Liver (tissue), 9 donors: ENCODE results near the gene PROCA1. TPM values are rescaled to one million over a fixed set of nuclear protein-coding genes. Genes with fewer than 3 reads are reported as not detected.

Source experiments
- DNase-seq: peaks from one replicate; pipeline ENCODE4 v3.0.0-alpha.2; 2017; ENCODE audit warnings: low spot score
- H3K27ac ChIP-seq, 2 donors: one replicate each; pipeline ENCODE4 v1.7.0; 2013; ENCODE audit warnings: inconsistent platforms in 2 of 2, low read length in 2 of 2, control low read depth in 1 of 2, low read depth in 1 of 2, mild to moderate bottlenecking in 1 of 2
- H3K27me3 ChIP-seq, 4 donors: one replicate each; pipeline versions ENCODE4 v1.6.1 to v1.7.0; 2013; ENCODE audit warnings: low read length in 3 of 4, inconsistent platforms in 1 of 4, mild to moderate bottlenecking in 1 of 4, moderate library complexity in 1 of 4; ENCODE audit not compliant: control insufficient read depth in 4 of 4, insufficient read depth in 4 of 4
- H3K36me3 ChIP-seq, 4 donors: one replicate each; pipeline versions ENCODE4 v1.6.1 to v1.7.0; 2013; ENCODE audit warnings: low read length in 3 of 4, mild to moderate bottlenecking in 3 of 4, low read depth in 1 of 4, moderate library complexity in 1 of 4; ENCODE audit not compliant: control insufficient read depth in 4 of 4, insufficient read depth in 3 of 4
- H3K4me1 ChIP-seq, 4 donors: one replicate each; pipeline versions ENCODE4 v1.6.1 to v1.7.0; 2013; ENCODE audit warnings: low read length in 3 of 4, mild to moderate bottlenecking in 3 of 4, moderate library complexity in 1 of 4; ENCODE audit not compliant: control insufficient read depth in 4 of 4, insufficient read depth in 4 of 4
- H3K4me3 ChIP-seq, 3 donors: one replicate each; pipeline versions ENCODE4 v1.6.1 to v1.7.0; 2013; ENCODE audit warnings: low read length in 3 of 3, control low read depth in 1 of 3, low read depth in 1 of 3, mild to moderate bottlenecking in 1 of 3
- H3K9ac ChIP-seq, 2 donors: one replicate each; pipeline ENCODE4 v1.7.0; 2013; ENCODE audit warnings: low read length in 2 of 2, mild to moderate bottlenecking in 2 of 2, moderate library complexity in 2 of 2, control low read depth in 1 of 2, low read depth in 1 of 2
- H3K9me3 ChIP-seq, 4 donors: one replicate each; pipeline versions ENCODE4 v1.6.1 to v1.7.0; 2013; ENCODE audit warnings: low read length in 3 of 4; ENCODE audit not compliant: control insufficient read depth in 4 of 4
- FOXA1 ChIP-seq: IDR thresholded peaks from 2 replicates; pipeline ENCODE4 v1.6.1; 2016; ENCODE audit warnings: antibody characterized with exemption
- FOXA2 ChIP-seq: IDR thresholded peaks from 2 replicates; pipeline ENCODE4 v1.6.1; 2016; ENCODE audit warnings: antibody characterized with exemption
- GABPA ChIP-seq, 2 donors: IDR thresholded peaks in 1 of 2; conservative IDR thresholded peaks in 1 of 2; 2 replicates each; pipeline ENCODE4 v1.6.1; 2016; ENCODE audit warnings: antibody characterized with exemption in 2 of 2, mild to moderate bottlenecking in 1 of 2, moderate library complexity in 1 of 2
- HNF4A ChIP-seq, 2 donors: conservative IDR thresholded peaks; 2 replicates each; pipeline ENCODE4 v1.6.1; 2016; ENCODE audit warnings: antibody characterized with exemption in 2 of 2, mild to moderate bottlenecking in 2 of 2
- HNF4G ChIP-seq: IDR thresholded peaks from 2 replicates; pipeline ENCODE4 v1.6.1; 2016; ENCODE audit warnings: antibody characterized with exemption
- JUND ChIP-seq, 2 donors: IDR thresholded peaks; 2 replicates each; pipeline ENCODE4 v1.6.1; 2016; ENCODE audit warnings: antibody characterized with exemption in 2 of 2
- NR2F2 ChIP-seq: IDR thresholded peaks from 2 replicates; pipeline ENCODE4 v1.6.1; 2016; ENCODE audit warnings: antibody characterized with exemption
- RAD21 ChIP-seq, 2 donors: IDR thresholded peaks; 2 replicates each; pipeline ENCODE4 v1.6.1; 2016; ENCODE audit warnings: antibody characterized with exemption in 2 of 2, mild to moderate bottlenecking in 2 of 2
- RXRA ChIP-seq, 2 donors: IDR thresholded peaks; 2 replicates each; pipeline ENCODE4 v1.6.1; 2017 to 2018; ENCODE audit warnings: antibody characterized with exemption in 2 of 2, mild to moderate bottlenecking in 1 of 2
- TAF1 ChIP-seq: conservative IDR thresholded peaks from 2 replicates; pipeline ENCODE4 v1.6.1; 2016; ENCODE audit warnings: antibody characterized with exemption, mild to moderate bottlenecking
- YY1 ChIP-seq: IDR thresholded peaks from 2 replicates; pipeline ENCODE4 v1.6.1; 2016; ENCODE audit warnings: antibody characterized with exemption, mild to moderate bottlenecking
- ZBTB33 ChIP-seq: IDR thresholded peaks from 2 replicates; pipeline ENCODE4 v1.6.1; 2016; ENCODE audit warnings: antibody characterized with exemption
- WGBS: extraction: QIAGEN DNeasy Blood & Tissue Kit; methylation state at CpG from one replicate; pipeline ENCODE4 v1.1.7; 2013; 5-methylcytosine and 5-hydroxymethylcytosine counted together
- polyA plus RNA-seq, 2 donors: library from polyadenylated mRNA; stranded (reverse) in 1 of 2; unstranded in 1 of 2; fragments of 200-250 nt in 1 of 2; fragments of >200 nt in 1 of 2; fragmentation: Nextera tagmentation in 1 of 2; extraction: Ambion mirVana in 1 of 2; gene quantifications; one replicate each; pipeline versions ENCODE4 v1.2.1 to v1.2.3, GENCODE V29; 2013 to 2015
- total RNA-seq, 2 donors: library from RNA; depleted of rRNA; stranded (reverse); fragments of >200 nt; gene quantifications; one replicate each; pipeline ENCODE4 v1.2.3, GENCODE V29; 2014
- TF ChIP-seq, protein P1 (sequence below): IDR thresholded peaks from 2 replicates; pipeline ENCODE4 v1.6.1; 2016; ENCODE audit warnings: antibody characterized with exemption
- TF ChIP-seq, protein P2 (sequence below): IDR thresholded peaks from 2 replicates; pipeline ENCODE4 v1.6.1; 2016; ENCODE audit warnings: antibody characterized with exemption, mild to moderate bottlenecking
- TF ChIP-seq, protein P3 (sequence below): IDR thresholded peaks from 2 replicates; pipeline ENCODE4 v1.6.1; 2016; ENCODE audit warnings: antibody characterized with exemption
- donor health status: healthy.
- donor health status: healthy.
- donor health status: healthy.
- donor health status: healthy.
- donor health status: healthy.

The PROCA1 gene
- total and polyA plus RNA-seq, 4 donors: 0.16 to 0.65 (median 0.35) TPM

- DNase-seq: no peak
Measured at GRCh38 chr17:28733346-28733745, 21.7 kb upstream of the PROCA1 start.

GRCh38 chr17:28729950-28730330, 18.3 kb upstream of the PROCA1 start:
- Histone ChIP-seq H3K4me3 (no peak overlapping the region), H3K27me3 (no peaks in the 10 kb centered on the region), H3K36me3 (no peaks in the 10 kb centered on the region), H3K9ac (no peak overlapping the region), H3K9me3 (no peaks in the 10 kb centered on the region), H3K4me1 (peaks cover 0 to 30% (median 18%) of the 10 kb centered on the region in 4 donors), H3K27ac (no peak overlapping the region)
- no peak for DNase-seq
- WGBS: 86% methylated on average over 11 of the region's 11 CpGs
- TF ChIP-seq JUND (IDR thresholded peaks at IDR 0.05) (no peak), RXRA (IDR thresholded peaks at IDR 0.05) (no peak), FOXA2 (no peak), ZBTB33 (no peak), TAF1 (no peak)
- TF ChIP-seq, protein P1, sequence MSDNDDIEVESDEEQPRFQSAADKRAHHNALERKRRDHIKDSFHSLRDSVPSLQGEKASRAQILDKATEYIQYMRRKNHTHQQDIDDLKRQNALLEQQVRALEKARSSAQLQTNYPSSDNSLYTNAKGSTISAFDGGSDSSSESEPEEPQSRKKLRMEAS: no peak
- TF ChIP-seq, protein P2, sequence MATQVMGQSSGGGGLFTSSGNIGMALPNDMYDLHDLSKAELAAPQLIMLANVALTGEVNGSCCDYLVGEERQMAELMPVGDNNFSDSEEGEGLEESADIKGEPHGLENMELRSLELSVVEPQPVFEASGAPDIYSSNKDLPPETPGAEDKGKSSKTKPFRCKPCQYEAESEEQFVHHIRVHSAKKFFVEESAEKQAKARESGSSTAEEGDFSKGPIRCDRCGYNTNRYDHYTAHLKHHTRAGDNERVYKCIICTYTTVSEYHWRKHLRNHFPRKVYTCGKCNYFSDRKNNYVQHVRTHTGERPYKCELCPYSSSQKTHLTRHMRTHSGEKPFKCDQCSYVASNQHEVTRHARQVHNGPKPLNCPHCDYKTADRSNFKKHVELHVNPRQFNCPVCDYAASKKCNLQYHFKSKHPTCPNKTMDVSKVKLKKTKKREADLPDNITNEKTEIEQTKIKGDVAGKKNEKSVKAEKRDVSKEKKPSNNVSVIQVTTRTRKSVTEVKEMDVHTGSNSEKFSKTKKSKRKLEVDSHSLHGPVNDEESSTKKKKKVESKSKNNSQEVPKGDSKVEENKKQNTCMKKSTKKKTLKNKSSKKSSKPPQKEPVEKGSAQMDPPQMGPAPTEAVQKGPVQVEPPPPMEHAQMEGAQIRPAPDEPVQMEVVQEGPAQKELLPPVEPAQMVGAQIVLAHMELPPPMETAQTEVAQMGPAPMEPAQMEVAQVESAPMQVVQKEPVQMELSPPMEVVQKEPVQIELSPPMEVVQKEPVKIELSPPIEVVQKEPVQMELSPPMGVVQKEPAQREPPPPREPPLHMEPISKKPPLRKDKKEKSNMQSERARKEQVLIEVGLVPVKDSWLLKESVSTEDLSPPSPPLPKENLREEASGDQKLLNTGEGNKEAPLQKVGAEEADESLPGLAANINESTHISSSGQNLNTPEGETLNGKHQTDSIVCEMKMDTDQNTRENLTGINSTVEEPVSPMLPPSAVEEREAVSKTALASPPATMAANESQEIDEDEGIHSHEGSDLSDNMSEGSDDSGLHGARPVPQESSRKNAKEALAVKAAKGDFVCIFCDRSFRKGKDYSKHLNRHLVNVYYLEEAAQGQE: no peak

More at GRCh38 chr17:28733346-28733745, 21.7 kb upstream of the PROCA1 start:
- Histone ChIP-seq H3K27ac (no peak overlapping the region), H3K27me3 (no peaks in the 10 kb centered on the region), H3K4me1 (peaks cover 0 to 4% (median 3%) of the 10 kb centered on the region in 4 donors), H3K9ac (no peak overlapping the region), H3K9me3 (no peaks in the 10 kb centered on the region), H3K4me3 (no peak overlapping the region), H3K36me3 (no peaks in the 10 kb centered on the region)
- TF ChIP-seq FOXA1: no peak
- no peak for TF ChIP-seq GABPA (IDR thresholded peaks at IDR 0.05 in 1 of 2, conservative IDR thresholded peaks at IDR 0.05 in 1 of 2)
- TF ChIP-seq FOXA2: no peak
- TF ChIP-seq HNF4G: no peak
- TF ChIP-seq YY1: no peak
- no peak for TF ChIP-seq RAD21 (IDR thresholded peaks at IDR 0.05)
- TF ChIP-seq NR2F2: no peak
- TF ChIP-seq, protein P3, sequence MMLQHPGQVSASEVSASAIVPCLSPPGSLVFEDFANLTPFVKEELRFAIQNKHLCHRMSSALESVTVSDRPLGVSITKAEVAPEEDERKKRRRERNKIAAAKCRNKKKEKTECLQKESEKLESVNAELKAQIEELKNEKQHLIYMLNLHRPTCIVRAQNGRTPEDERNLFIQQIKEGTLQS: no peak
- TF ChIP-seq HNF4A (conservative IDR thresholded peaks at IDR 0.05): no peak
- TF ChIP-seq, protein P2: no peak
- TF ChIP-seq, protein P1: no peak
- no peak for TF ChIP-seq ZBTB33
- TF ChIP-seq TAF1: no peak
- no peak for TF ChIP-seq JUND (IDR thresholded peaks at IDR 0.05)
- TF ChIP-seq RXRA (IDR thresholded peaks at IDR 0.05): no peak
- 96% methylated on average over 1 of the region's 1 CpG for WGBS
